Stomach (tissue), 9 donors: Measurements from ENCODE around the gene ZFHX2. TPM values are rescaled to one million over a fixed set of nuclear protein-coding genes. Genes with fewer than 3 reads are reported as not detected.
"Not testable (repeated sequence)": the region's sequence is repeated elsewhere in the genome, so short reads cannot be mapped to it uniquely, and the experiment has no call there.

ENCODE experiments used
- DNase-seq, 2 donors: peaks; one replicate each; pipeline versions ENCODE4 v3.0.0 to v3.0.0-alpha.2; 2013 to 2019
- H3K27ac ChIP-seq, 5 donors: fragments of 200-600 bp in 4 of 5; sonication (generic) in 4 of 5; one replicate each; pipeline ENCODE4 v1.5.1; 2013 to 2019; ENCODE audit warnings: mild to moderate bottlenecking in 1 of 5, moderate library complexity in 1 of 5
- H3K27me3 ChIP-seq, 3 donors: fragments of 200-600 bp; sonication (generic); one replicate each; pipeline ENCODE4 v1.5.1; 2017 to 2019; ENCODE audit warnings: mixed run types in 1 of 3
- H3K36me3 ChIP-seq, 4 donors: fragments of 200-600 bp; sonication (generic); 1 replicate in 3 of 4; 2 replicates in 1 of 4; pipeline ENCODE4 v1.5.1; 2016 to 2019
- H3K4me1 ChIP-seq, 4 donors: fragments of 200-600 bp; sonication (generic); one replicate each; pipeline ENCODE4 v1.5.1; 2016 to 2019
- H3K4me3 ChIP-seq, 4 donors: fragments of 200-600 bp; sonication (generic) in 3 of 4; one replicate each; pipeline ENCODE4 v1.5.1; 2016 to 2019; ENCODE audit warnings: mild to moderate bottlenecking in 1 of 4
- H3K9me3 ChIP-seq, 4 donors: fragments of 200-600 bp; sonication (generic); one replicate each; pipeline ENCODE4 v1.5.1; 2016 to 2019
- EP300 ChIP-seq: sonication (generic); formaldehyde crosslinking; IDR thresholded peaks from one replicate; pipeline ENCODE4 v1.6.1; 2017; ENCODE audit warnings: antibody characterized with exemption
- POLR2A ChIP-seq, 4 donors: fragments of 450-650 bp; IDR thresholded peaks; one replicate each; pipeline ENCODE4 v1.6.1; 2016; ENCODE audit warnings: antibody characterized with exemption in 4 of 4, control low read depth in 2 of 4, mild to moderate bottlenecking in 1 of 4, moderate library complexity in 1 of 4
- POLR2AphosphoS5 ChIP-seq, 3 donors: sonication (generic); formaldehyde crosslinking; IDR thresholded peaks; one replicate each; pipeline ENCODE4 v1.6.1; 2016; ENCODE audit warnings: antibody characterized with exemption in 3 of 3
- WGBS, 5 donors: extraction: QIAGEN DNeasy Blood & Tissue Kit in 3 of 5; methylation state at CpG; one replicate each; pipeline versions ENCODE4 v1.1.5 to v1.1.7; 2013 to 2018; 5-methylcytosine and 5-hydroxymethylcytosine counted together
- intact Hi-C: fragments of 100-400 bp; cut with DNase I; formaldehyde crosslinking; loops from one replicate; pipeline ENCODE4 v1.15.1; 2023; ENCODE audit warnings: low total_unique reads
- polyA plus RNA-seq, 3 donors: library from polyadenylated mRNA; stranded (reverse); fragments of 200-250 nt; gene quantifications; one replicate each; pipeline ENCODE4 v1.2.3, GENCODE V29; 2013
- total RNA-seq, 5 donors: library from RNA; depleted of rRNA; stranded (reverse); fragments of >200 nt; gene quantifications; one replicate each; pipeline versions ENCODE4 v1.1.0 to v1.2.3, GENCODE V29; 2014 to 2016
- TF ChIP-seq, protein P1 (sequence below), 7 experiments: fragments of 450-650 bp in 4 of 7; fragments of 200-600 bp in 3 of 7; sonication (generic) in 3 of 7; IDR thresholded peaks; one replicate each; pipeline ENCODE4 v1.5.1; 2016 to 2019; ENCODE audit warnings: antibody characterized with exemption in 7 of 7, control low read depth in 2 of 7, mild to moderate bottlenecking in 1 of 7
- donor health status: healthy with polysubstance abuse.
- donor health status: Bipolar disorder and iron deficiency.
- donor health status: healthy.

The ZFHX2 gene
- total and polyA plus RNA-seq, 8 donors, result under 0.01 to 2.9 (median 0.68) TPM; not detected in 1

GRCh38 chr14:23589606-23590005 is 38.0 kb upstream of the ZFHX2 start:
- no peak for TF ChIP-seq POLR2AphosphoS5 (IDR thresholded peaks at IDR 0.05)
- no peak for TF ChIP-seq POLR2A (IDR thresholded peaks at IDR 0.05)
- TF ChIP-seq, protein P1, sequence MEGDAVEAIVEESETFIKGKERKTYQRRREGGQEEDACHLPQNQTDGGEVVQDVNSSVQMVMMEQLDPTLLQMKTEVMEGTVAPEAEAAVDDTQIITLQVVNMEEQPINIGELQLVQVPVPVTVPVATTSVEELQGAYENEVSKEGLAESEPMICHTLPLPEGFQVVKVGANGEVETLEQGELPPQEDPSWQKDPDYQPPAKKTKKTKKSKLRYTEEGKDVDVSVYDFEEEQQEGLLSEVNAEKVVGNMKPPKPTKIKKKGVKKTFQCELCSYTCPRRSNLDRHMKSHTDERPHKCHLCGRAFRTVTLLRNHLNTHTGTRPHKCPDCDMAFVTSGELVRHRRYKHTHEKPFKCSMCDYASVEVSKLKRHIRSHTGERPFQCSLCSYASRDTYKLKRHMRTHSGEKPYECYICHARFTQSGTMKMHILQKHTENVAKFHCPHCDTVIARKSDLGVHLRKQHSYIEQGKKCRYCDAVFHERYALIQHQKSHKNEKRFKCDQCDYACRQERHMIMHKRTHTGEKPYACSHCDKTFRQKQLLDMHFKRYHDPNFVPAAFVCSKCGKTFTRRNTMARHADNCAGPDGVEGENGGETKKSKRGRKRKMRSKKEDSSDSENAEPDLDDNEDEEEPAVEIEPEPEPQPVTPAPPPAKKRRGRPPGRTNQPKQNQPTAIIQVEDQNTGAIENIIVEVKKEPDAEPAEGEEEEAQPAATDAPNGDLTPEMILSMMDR (IDR thresholded peaks at IDR 0.05), result no peak
- no peak for TF ChIP-seq EP300
- Histone ChIP-seq H3K9me3 (no peaks in the 10 kb centered on the region), H3K27me3 (peaks cover 0 to 7% (median 0%) of the 10 kb centered on the region in 3 donors), H3K4me1 (peaks cover 5 to 13% (median 9%) of the 10 kb centered on the region in 4 donors), H3K27ac (no peak overlapping the region), H3K4me3 (no peak overlapping the region), H3K36me3 (no peaks in the 10 kb centered on the region)
- WGBS, 5 donors, result 83 to 94% (median 90%) methylated on average over 2 of the region's 2 CpGs
- intact Hi-C loops, result no loop called here
- DNase-seq, result peak in 1 of 2 donors; percentile 20

- intact Hi-C loops, result no loop called here
- Histone ChIP-seq H3K27me3 (peaks cover 0 to 7% (median 0%) of the 10 kb centered on the region in 3 donors), H3K4me1 (peaks cover 5 to 13% (median 9%) of the 10 kb centered on the region in 4 donors), H3K36me3 (no peaks in the 10 kb centered on the region), H3K4me3 (no peak overlapping the region), H3K9me3 (no peaks in the 10 kb centered on the region), H3K27ac (no peak overlapping the region)
- DNase-seq, result peak; percentile 96
- no peak for TF ChIP-seq EP300
- no peak for TF ChIP-seq POLR2A (IDR thresholded peaks at IDR 0.05)
- TF ChIP-seq POLR2AphosphoS5 (IDR thresholded peaks at IDR 0.05), result peak in 2 of 3 donors; percentile 30 to 74
- TF ChIP-seq, protein P1 (IDR thresholded peaks at IDR 0.05), result peak in 5 of 7 experiments; percentile 53 to 95 (median 80)
- 14 to 20% (median 19%) methylated on average over 5 of the region's 5 CpGs for WGBS, 5 donors
These were observed 37.5 kb upstream of the ZFHX2 start for GRCh38 chr14:23588884-23589598.

GRCh38 chr14:23584527-23585203 is 33.1 kb upstream of the ZFHX2 start:
- peaks cover 5 to 10% (median 8%) of the 10 kb centered on the region in 4 donors for H3K4me1 ChIP-seq
- H3K36me3 ChIP-seq, H3K4me3 ChIP-seq, intact Hi-C loops, H3K9me3 ChIP-seq, H3K27ac ChIP-seq, DNase-seq: not testable (repeated sequence)
- WGBS, 5 donors, result 81 to 92% (median 90%) methylated on average over 5 to 25 of the region's 26 CpGs
- peaks cover 0 to 38% (median 0%) of the 10 kb centered on the region in 3 donors for H3K27me3 ChIP-seq

DNA sequence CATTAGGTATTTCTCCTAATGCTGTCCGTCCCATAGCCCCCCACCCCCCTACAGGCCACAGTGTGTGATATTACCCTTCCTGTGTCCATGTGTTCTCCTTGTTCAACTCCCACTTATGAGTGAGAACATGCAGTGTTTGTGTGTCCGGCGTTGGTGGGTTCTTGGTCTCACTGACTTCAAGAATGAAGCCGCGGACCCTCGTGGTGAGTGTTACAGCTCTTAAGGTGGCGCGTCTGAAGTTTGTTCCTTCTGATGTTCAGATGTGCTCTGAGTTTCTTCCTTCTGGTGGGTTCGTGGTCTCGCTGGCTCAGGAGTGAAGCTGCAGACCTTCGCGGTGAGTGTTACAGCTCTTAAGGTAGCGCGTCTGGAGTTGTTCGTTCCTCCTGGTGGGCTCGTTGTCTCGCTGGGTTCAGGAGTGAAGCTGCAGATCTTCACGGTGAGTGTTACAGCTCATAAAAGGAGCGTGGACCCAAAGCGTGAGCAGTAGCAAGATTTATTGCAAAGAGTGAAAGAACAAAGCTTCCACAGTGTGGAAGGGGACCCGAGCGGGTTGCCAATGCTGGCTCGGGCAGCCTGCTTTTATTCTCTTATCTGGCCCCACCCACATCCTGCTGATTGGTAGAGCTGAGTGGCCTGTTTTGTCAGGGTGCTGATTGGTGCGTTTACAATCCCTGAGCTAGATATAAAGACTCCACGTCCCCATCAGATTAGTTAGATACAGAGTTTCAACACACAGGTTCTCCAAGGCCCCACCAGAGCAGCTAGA is 32.4 kb upstream of the ZFHX2 start:
- intact Hi-C loops, H3K27ac ChIP-seq, DNase-seq, H3K36me3 ChIP-seq, H3K4me1 ChIP-seq, H3K4me3 ChIP-seq, H3K9me3 ChIP-seq: not testable (repeated sequence)
- 80 to 83% (median 82%) methylated on average over 24 to 25 of the region's 25 CpGs for WGBS, 5 donors
- H3K27me3 ChIP-seq, result peaks cover 0 to 45% (median 0%) of the 10 kb centered on the region in 3 donors
